ENCODE measurements around the gene SUGCT.

DNA sequence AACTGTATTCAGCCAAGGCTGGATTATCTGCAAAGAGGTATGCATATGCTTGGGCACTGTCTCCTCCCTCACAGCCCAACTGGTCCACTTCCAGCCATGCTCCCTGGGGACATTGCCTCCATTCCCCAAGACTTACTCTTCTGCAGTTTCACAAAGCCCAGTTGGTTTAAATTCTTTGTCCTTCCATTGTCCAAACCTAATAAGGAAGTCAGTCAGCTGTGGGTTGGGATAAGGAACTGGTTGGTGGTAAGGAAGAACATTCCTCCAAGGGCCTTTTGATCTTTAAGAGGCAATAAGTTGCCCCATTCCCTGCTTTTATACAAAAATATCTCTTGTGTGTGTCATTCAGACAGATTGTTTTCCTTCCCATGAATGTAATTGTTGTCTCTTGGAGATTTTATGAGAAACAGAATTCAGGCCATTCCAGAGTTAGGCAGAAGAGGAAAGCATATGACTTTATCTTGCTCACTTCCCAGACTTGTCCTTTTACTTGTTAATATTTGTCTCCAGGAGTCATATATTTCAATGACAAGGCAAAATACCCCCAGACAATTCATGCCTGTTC lies 673.7 kb downstream of the SUGCT start:
- TF ChIP-seq, protein P1, sequence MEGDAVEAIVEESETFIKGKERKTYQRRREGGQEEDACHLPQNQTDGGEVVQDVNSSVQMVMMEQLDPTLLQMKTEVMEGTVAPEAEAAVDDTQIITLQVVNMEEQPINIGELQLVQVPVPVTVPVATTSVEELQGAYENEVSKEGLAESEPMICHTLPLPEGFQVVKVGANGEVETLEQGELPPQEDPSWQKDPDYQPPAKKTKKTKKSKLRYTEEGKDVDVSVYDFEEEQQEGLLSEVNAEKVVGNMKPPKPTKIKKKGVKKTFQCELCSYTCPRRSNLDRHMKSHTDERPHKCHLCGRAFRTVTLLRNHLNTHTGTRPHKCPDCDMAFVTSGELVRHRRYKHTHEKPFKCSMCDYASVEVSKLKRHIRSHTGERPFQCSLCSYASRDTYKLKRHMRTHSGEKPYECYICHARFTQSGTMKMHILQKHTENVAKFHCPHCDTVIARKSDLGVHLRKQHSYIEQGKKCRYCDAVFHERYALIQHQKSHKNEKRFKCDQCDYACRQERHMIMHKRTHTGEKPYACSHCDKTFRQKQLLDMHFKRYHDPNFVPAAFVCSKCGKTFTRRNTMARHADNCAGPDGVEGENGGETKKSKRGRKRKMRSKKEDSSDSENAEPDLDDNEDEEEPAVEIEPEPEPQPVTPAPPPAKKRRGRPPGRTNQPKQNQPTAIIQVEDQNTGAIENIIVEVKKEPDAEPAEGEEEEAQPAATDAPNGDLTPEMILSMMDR (IDR thresholded peaks at IDR 0.05): no peak
- no peak for TF ChIP-seq POLR2A (IDR thresholded peaks at IDR 0.05)
